Measurements from ENCODE around the gene ADAMTSL5.
A peak's percentile ranks its signal among the peaks of the same experiment; 100 is the strongest.

The ADAMTSL5 gene

GRCh38 chr19:1495051-1495798 lies 17.6 kb downstream of the ADAMTSL5 start:
- no peak for DNase-seq

GRCh38 chr19:1494115-1494815 lies 18.6 kb downstream of the ADAMTSL5 start:
- DNase-seq: no peak

GRCh38 chr19:1492474-1493006 lies 20.3 kb downstream of the ADAMTSL5 start:
- DNase-seq: no peak

DNA sequence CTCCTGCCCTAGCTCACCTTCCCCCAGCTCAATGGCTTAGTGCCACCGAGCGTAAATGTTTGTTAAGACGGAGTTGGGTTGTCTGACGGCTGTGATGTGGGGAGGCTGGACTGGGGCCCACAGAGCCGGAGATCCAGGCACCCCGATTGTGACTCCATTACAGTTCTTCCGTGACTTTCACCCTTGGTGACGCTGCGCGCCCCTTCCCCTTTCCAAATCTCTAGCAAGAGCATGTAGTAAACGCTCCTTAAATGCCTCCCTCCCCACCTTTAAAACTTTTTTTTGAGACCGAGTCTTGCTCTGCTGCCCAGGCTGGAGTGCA lies 21.0 kb downstream of the ADAMTSL5 start:
- no peak for DNase-seq

DNA sequence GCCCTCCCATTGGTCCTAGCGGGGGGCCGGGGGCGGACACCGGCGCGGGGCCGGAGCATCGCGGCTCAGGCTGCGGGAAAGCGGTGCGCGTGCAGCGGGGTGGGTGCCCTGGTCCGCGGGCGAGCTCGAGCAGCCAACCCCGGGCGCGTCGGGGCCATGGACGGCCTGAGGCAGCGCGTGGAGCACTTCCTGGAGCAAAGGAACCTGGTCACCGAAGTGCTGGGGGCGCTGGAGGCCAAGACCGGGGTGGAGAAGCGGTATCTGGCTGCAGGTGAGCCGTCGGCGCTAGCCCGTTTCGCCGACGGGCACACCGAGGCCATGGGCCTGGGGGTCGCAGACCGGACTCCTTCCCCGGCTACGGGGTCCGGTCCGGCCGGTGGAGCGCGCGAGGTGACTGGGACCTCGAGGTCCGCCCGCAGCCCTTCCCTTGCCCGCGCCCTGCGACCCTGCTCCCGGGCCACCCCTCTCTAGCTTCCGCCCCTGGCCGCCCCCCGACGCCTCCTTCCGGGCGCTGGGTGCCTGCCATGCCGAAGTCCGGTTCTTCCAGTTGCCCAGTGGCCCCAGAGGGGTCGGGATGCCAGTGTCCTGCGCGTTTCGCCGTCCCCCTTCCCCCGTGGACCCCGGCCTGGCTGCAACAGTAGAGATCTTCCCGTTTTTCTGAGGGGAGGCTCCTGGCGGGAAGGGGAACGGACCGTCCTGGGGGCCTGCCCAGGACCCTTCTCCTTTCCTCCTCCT lies 21.5 kb downstream of the ADAMTSL5 start, which contains the start of gene REEP6:
TSS of gene REEP6 (plus strand) at position 68 of the 735 bp plus-strand sequence. CDS start at position 157, 89 bp downstream.
- DNase-seq: no peak

GRCh38 chr19:1490311-1491113 lies 22.3 kb downstream of the ADAMTSL5 start, which contains the start of gene PCSK4:
TSS of gene PCSK4 (minus strand) at chr19:1490350. CDS start at chr19:1490346, 4 bp downstream.
- DNase-seq: peak; percentile 98

DNA sequence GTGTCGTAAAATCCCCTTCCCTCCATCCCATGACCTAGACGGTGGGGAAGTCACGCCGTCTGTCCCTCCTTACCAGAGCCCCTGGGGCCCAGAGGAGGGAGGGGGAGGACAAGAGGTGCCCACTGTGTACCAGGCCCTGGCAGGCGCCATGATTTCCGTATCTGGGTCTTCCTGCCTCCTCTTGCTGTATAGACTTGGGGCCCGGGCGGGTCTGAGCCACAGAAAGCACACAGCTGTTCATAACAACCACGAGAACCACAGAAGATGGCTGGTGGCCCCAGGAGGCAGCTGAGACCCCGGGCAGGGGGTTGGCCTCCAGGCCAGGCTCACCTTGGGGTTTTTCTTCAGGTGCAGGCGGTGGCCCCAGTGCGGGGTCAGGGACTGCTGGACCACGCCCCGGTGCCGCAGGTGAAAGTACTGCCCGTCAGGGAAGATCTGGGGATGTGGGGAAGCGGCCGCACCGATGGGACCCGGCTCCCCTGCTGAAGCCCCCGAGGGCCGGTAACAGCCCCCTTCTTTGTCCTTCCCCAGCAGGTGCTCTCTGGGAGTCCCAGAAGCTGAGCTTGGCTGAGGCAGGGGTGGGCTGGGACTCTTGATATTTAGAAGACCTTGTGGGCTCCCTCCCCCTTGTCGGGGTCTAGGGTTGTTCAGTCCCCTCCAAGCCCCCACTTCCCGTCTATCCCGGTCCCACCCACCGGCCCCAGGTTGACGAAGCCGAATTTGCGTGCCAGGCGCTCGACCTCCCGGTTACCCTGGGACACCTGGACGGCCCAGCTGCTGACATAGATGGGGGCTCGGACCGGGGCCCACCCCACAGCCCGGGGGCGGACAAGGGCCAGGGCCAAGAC lies 23.1 kb downstream of the ADAMTSL5 start:
- DNase-seq: no peak

DNA sequence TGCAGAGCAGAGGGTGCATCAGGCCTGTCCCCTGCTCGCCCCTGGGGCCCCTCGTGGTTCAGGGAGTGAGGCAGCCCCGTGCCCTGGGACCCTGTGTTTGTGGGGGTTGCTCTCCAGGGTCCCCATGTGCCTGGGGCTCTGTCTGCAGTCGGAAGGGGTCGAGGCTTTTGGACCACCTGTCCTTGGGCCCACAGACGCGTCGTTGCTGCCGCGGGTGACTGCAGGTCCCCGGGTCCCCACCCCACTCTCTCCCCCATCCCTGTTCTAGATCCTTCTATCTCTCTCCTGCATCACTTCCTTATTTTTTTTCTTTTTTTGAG lies 24.6 kb downstream of the ADAMTSL5 start:
- no peak for DNase-seq

DNA sequence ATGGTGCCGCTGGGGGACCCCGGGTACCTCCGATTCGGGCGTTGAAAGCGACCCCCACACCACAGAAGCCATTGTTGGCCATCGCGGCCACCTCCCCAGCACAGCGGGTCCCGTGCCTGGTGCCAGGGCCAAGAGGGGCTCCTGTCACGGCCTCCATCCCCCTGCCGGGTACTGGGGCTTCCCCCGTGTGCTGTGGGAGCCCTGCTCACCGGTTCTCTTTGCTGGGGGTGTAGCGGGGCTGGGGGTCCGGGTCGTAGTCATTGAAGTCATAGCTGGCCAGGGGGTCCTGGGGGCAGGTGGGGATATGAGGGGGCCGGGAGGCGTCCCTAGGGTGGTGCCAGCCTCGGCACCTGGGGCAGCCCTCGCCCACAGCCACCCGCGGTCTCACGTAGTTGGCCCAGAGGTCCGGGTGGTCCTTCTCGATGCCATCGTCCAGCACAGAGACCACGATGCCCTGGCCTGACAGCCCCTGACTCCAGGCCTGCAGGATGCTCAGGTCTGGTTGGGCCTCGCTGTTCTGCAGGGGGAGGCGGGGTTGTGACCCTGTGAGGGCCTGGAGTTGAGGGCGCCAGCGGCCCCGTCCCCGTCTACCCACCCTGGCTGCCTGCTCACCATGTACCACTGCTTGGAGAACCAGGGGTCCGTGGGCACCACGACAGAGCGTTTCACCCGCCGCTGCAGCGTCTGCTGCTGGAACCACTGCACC lies 25.1 kb downstream of the ADAMTSL5 start:
- no peak for DNase-seq

- DNase-seq: no peak
Measured at GRCh38 chr19:1486720-1487575, 25.9 kb downstream of the ADAMTSL5 start.

- no peak for DNase-seq
Measured at GRCh38 chr19:1483979-1484428, 28.8 kb downstream of the ADAMTSL5 start.

- no peak for DNase-seq
Measured at GRCh38 chr19:1483131-1483978, 29.5 kb downstream of the ADAMTSL5 start.

DNA sequence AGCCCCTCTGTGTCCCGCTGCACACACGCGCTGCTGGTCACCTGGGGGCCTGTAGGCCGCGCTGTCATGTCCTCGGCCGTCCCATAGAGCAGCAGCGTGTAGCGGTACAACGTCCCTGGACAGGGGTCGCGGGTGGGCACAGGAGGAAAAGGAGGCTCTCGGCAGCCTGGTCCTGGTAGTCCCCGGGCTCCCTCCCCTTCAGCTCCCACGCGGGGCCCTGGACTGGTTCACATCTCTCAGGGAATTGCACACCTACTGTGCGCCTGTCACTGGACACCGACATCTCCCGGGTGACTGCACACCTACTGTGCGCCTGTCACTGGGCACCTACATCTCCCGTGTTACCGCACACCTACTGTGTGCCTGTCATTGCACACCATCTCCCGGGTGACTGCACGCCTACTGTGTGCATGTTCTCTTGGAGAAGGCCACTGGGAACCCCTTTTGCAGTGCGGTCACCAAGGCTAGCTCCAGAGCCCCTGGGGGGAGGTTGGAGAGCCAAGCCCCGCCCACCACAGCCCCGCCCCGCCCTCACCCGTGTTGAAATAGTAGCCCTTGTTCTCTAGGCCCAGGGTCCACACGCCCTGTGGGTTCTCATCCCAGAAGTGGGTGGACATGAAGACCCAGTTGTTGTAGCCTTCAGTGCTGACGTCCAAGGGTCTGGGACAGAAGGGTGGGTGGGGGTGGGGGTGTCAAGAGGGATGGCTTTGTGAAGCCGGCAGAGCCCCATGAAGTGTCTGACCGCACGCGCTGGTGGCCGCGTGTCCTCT lies 30.3 kb downstream of the ADAMTSL5 start:
- no peak for DNase-seq

DNA sequence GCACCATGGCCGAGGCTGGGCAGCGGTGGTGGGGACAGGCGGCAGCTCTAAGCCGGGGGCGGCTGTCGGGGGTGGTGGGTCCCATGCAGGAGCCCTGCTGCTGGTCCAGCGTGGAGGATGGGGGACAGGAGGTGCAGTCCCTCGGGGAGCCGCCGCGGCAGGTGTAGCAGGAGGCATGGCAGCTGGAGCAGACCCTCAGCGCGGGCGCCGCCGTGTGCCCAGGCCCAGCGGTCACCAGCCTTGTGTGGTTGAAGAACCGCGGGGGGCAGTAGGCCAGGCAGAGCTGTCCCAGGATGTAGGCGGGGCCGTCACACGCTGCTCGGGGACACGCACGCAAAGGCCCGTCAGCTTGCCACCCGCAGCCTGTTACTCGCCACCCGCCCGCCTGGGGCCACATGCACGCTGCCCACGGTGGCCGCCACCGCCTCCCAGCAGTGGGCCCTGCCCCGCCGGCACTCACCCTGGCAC lies 30.9 kb downstream of the ADAMTSL5 start:
- DNase-seq: no peak

DNA sequence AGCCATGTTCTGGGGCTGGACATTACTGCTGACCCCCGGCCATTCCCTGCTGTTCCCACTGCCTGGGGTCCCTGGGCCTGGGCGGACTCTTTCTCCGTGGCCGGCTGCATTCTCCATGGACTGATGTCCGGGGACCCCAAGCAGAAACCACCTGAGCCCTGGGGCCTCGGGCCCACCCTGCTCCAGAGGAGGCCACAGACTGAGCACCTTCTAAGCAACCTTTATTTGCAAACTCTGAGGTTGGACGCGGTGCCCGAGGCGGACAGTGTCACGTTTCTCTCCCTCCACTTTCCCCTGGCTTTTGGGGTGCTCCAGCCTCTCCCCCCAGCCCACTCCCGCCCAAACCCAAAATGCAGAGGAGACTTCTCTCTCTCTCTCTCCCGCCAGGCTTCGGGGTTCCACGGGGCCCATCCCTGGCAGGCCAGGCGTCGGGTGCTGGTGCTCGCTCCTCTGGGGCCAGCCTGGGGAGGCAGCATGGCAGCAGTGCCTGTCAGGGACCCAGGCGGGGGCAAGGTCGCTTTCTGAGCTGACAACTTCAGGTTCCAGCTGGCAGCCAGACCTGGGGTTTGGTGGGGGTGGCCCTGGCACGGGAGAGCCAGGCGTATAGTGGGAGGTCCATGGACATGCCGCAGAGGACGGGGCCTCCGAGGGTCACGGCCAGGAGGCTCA lies 31.5 kb downstream of the ADAMTSL5 start:
- no peak for DNase-seq

DNA sequence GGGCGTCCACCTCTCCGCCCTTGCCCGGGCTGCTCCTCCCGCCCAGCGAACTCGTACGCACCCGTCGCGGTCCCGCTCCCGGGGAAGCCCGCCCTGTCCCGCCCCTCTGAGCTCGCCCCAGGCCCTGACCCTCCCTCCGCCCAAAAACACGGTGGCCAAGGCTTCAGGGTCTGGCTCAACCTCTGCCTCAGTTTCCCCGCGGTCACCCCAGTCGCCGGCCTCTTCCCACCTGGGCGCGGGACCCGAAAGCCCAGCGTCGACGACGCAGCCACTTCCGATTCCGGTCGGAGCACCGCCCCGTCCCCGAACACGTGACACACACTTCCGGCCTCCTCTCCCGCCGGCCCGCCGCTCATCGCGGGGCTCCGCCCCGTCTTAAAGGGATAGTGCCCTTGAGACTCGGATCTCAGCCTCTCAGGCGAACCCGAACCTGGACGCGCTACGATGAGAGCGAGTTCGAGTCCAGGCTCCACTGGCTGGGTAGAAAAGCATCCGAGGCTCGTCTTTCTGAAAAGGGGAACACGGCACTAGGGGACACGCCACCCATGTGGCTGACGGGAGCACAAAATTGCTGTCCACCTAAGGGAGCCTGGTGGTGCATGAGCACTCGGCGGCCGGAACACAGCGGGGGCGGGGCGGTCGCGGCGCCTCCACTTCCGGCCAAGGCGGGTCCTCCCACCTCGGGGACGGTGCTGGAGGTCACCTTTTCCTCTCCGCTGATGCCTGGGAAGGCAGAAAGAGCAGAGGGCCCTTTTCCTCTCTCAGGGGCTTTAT lies 33.7 kb downstream of the ADAMTSL5 start, which contains the start of gene C19orf25:
TSS of gene C19orf25 (minus strand) at position 282 of the 774 bp plus-strand sequence. CDS start 312 bp downstream, outside the sequence.
- DNase-seq: peak; percentile 92

Data from CD4-positive, alpha-beta T cell treated with Interleukin-12 subunit alpha and Interleukin-12 subunit beta, for 1 hour (primary cell).